ENCODE data around the gene XRCC3. TPM values are rescaled to one million over a fixed set of nuclear protein-coding genes. Genes with fewer than 3 reads are reported as not detected.
A peak's percentile ranks its signal among the peaks of the same experiment; 100 is the strongest.

Gene XRCC3
- total and polyA plus RNA-seq, 2 experiments from 2014 or later: 20.4 to 72.9 TPM

DNA sequence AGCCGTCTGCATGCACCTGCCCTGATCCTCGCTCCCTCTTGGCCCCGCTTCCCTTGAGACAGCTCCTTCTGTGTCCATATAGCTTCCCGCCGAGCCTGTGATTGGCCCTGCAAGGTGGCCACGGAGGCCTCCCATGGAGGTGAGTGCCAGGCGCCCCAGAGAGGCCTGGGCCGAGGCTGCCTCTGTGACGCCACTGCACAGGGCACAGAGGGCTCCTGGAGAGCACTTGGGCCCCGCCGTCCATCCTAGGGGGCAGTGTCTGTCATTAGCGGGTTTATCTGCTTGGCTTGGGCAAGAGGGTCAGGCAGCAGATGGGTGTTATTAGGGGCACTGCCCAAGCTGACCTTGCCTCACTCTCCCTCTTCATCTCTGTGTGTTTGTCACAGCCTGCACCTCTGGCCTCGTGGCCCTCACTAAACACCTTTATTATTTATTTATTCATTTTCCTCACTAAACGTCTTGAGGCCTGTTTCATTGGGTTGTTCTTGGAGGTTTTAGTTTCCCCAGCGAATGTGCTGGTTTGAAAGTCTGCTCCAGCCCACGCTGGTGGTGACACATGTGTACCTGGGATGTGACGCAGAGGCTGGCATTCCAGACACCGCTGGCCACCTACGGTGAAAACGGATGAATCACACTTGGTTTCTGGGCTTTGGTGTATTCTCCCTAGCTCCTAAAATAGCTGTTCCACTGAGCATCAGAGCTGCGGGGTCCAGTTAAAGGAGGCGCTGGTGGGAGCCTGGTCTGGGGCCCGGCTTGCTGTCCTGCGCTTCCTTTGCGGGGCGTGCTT, 6.3 kb upstream of the XRCC3 start:
- DNase-seq (ENCODE audit: low spot score) (no peak), ATAC-seq (peak; percentile 17)
- Histone ChIP-seq H4K20me1 (replicated peaks; ENCODE audit: insufficient read depth) (peaks cover 12% of the 10 kb centered on the region; the same call in 1 of the 2 replicates), H3K79me2 (replicated peaks; ENCODE audit: insufficient read depth) (peaks cover 78% of the 10 kb centered on the region), H3K27ac (ENCODE audit: low read depth) (0 out of 2 replicates have a peak overlapping the region, but pooled peaks have one; percentile 30), H3F3A (replicated peaks; ENCODE audit: low read depth) (no peaks in the 10 kb centered on the region), H3K4me2 (no peak overlapping the region), H3K36me3 (ENCODE audit: insufficient read depth) (no peaks in the 10 kb centered on the region), H3K27me3 (ENCODE audit: insufficient read depth) (no peaks in the 10 kb centered on the region), H2AFZ (no peak overlapping the region), H3K4me1 (ENCODE audit: insufficient read depth) (no peaks in the 10 kb centered on the region; the same call in 1 of the 2 replicates), H3K9me2 (ENCODE audit: insufficient read depth) (no peaks in the 10 kb centered on the region), H3K4me3 (no peak overlapping the region)
- no peak overlapping the region for H3K4me3 Mint-ChIP-seq
- H3K9me3 Mint-ChIP-seq: no peaks in the 10 kb centered on the region
- TF ChIP-seq, protein P1, sequence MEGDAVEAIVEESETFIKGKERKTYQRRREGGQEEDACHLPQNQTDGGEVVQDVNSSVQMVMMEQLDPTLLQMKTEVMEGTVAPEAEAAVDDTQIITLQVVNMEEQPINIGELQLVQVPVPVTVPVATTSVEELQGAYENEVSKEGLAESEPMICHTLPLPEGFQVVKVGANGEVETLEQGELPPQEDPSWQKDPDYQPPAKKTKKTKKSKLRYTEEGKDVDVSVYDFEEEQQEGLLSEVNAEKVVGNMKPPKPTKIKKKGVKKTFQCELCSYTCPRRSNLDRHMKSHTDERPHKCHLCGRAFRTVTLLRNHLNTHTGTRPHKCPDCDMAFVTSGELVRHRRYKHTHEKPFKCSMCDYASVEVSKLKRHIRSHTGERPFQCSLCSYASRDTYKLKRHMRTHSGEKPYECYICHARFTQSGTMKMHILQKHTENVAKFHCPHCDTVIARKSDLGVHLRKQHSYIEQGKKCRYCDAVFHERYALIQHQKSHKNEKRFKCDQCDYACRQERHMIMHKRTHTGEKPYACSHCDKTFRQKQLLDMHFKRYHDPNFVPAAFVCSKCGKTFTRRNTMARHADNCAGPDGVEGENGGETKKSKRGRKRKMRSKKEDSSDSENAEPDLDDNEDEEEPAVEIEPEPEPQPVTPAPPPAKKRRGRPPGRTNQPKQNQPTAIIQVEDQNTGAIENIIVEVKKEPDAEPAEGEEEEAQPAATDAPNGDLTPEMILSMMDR (conservative IDR thresholded peaks at IDR 0.05; ENCODE audit: low read depth in 2 of 2): peak in 1 of 2 experiments; percentile 23; a peak in 2 of 4 replicates
- no peak for TF ChIP-seq ZNF114 (CRISPR knock-in tag; IDR thresholded peaks at IDR 0.05)
- H3K36me3 Mint-ChIP-seq (ENCODE audit: low read depth): peaks cover 4% of the 10 kb centered on the region; the same call in 1 of the 3 replicates
- peaks cover 3% of the 10 kb centered on the region for H3K27me3 Mint-ChIP-seq (ENCODE audit: insufficient read depth, low read depth, poor library complexity)
- H3K4me1 Mint-ChIP-seq: peaks cover 12% of the 10 kb centered on the region
- no peak overlapping the region for H3K27ac Mint-ChIP-seq

DNA sequence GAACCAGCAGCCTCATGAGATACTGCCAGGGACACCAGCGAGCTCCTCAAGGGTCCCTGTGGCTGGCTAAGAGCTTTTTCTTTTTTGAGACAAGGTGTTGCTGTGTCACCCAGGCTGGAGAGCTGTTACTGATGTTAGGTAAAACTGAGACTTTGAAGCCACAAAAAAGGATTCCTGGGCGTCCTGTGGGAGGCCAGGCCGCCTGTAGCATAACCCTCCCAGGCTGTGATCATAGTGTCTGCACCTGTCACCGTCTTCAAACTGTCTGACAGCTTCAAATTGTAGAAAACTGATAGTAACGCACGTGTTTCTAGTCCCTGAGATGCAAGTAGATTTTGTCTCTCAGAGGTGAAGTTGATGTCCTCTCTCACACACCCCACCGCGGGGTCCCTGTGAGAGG, 4.5 kb upstream of the XRCC3 start:
- Mint-ChIP-seq H3K27ac (no peak overlapping the region), H3K4me3 (no peak overlapping the region), H3K9me3 (no peaks in the 10 kb centered on the region), H3K27me3 (ENCODE audit: insufficient read depth, low read depth, poor library complexity) (peaks cover 6% of the 10 kb centered on the region), H3K4me1 (peaks cover 12% of the 10 kb centered on the region), H3K36me3 (ENCODE audit: low read depth) (peaks cover 4% of the 10 kb centered on the region; the same call in 1 of the 3 replicates)
- H3K4me1 ChIP-seq (ENCODE audit: insufficient read depth): no peaks in the 10 kb centered on the region; the same call in 1 of the 2 replicates
- peaks cover 79% of the 10 kb centered on the region for H3K79me2 ChIP-seq (replicated peaks; ENCODE audit: insufficient read depth)
- H4K20me1 ChIP-seq (replicated peaks; ENCODE audit: insufficient read depth): peaks cover 12% of the 10 kb centered on the region; the same call in 1 of the 2 replicates
- H3K4me3 ChIP-seq: no peak overlapping the region
- no peaks in the 10 kb centered on the region for H3K9me2 ChIP-seq (ENCODE audit: insufficient read depth)
- DNase-seq (ENCODE audit: low spot score) (no peak), ATAC-seq (no peak)
- H3K27me3 ChIP-seq (ENCODE audit: insufficient read depth): no peaks in the 10 kb centered on the region
- no peak overlapping the region for H2AFZ ChIP-seq
- H3K36me3 ChIP-seq (ENCODE audit: insufficient read depth): no peaks in the 10 kb centered on the region
- H3F3A ChIP-seq (replicated peaks; ENCODE audit: low read depth): no peaks in the 10 kb centered on the region
- no peak overlapping the region for H3K4me2 ChIP-seq
- H3K27ac ChIP-seq (ENCODE audit: low read depth): no peak overlapping the region
- no peak for TF ChIP-seq CREB1 (CRISPR knock-in tag; IDR thresholded peaks at IDR 0.05; ENCODE audit: low read depth)
- no peak for TF ChIP-seq ZNF114 (CRISPR knock-in tag; IDR thresholded peaks at IDR 0.05)
- no peak for TF ChIP-seq POLR2AphosphoS5 (IDR thresholded peaks at IDR 0.05; ENCODE audit: low read depth)
- TF ChIP-seq NANOG (IDR thresholded peaks at IDR 0.05; ENCODE audit: borderline replicate concordance): no peak
- TF ChIP-seq, protein P2, sequence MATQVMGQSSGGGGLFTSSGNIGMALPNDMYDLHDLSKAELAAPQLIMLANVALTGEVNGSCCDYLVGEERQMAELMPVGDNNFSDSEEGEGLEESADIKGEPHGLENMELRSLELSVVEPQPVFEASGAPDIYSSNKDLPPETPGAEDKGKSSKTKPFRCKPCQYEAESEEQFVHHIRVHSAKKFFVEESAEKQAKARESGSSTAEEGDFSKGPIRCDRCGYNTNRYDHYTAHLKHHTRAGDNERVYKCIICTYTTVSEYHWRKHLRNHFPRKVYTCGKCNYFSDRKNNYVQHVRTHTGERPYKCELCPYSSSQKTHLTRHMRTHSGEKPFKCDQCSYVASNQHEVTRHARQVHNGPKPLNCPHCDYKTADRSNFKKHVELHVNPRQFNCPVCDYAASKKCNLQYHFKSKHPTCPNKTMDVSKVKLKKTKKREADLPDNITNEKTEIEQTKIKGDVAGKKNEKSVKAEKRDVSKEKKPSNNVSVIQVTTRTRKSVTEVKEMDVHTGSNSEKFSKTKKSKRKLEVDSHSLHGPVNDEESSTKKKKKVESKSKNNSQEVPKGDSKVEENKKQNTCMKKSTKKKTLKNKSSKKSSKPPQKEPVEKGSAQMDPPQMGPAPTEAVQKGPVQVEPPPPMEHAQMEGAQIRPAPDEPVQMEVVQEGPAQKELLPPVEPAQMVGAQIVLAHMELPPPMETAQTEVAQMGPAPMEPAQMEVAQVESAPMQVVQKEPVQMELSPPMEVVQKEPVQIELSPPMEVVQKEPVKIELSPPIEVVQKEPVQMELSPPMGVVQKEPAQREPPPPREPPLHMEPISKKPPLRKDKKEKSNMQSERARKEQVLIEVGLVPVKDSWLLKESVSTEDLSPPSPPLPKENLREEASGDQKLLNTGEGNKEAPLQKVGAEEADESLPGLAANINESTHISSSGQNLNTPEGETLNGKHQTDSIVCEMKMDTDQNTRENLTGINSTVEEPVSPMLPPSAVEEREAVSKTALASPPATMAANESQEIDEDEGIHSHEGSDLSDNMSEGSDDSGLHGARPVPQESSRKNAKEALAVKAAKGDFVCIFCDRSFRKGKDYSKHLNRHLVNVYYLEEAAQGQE (IDR thresholded peaks at IDR 0.05; ENCODE audit: unreplicated experiment): no peak
- TF ChIP-seq, protein P3, sequence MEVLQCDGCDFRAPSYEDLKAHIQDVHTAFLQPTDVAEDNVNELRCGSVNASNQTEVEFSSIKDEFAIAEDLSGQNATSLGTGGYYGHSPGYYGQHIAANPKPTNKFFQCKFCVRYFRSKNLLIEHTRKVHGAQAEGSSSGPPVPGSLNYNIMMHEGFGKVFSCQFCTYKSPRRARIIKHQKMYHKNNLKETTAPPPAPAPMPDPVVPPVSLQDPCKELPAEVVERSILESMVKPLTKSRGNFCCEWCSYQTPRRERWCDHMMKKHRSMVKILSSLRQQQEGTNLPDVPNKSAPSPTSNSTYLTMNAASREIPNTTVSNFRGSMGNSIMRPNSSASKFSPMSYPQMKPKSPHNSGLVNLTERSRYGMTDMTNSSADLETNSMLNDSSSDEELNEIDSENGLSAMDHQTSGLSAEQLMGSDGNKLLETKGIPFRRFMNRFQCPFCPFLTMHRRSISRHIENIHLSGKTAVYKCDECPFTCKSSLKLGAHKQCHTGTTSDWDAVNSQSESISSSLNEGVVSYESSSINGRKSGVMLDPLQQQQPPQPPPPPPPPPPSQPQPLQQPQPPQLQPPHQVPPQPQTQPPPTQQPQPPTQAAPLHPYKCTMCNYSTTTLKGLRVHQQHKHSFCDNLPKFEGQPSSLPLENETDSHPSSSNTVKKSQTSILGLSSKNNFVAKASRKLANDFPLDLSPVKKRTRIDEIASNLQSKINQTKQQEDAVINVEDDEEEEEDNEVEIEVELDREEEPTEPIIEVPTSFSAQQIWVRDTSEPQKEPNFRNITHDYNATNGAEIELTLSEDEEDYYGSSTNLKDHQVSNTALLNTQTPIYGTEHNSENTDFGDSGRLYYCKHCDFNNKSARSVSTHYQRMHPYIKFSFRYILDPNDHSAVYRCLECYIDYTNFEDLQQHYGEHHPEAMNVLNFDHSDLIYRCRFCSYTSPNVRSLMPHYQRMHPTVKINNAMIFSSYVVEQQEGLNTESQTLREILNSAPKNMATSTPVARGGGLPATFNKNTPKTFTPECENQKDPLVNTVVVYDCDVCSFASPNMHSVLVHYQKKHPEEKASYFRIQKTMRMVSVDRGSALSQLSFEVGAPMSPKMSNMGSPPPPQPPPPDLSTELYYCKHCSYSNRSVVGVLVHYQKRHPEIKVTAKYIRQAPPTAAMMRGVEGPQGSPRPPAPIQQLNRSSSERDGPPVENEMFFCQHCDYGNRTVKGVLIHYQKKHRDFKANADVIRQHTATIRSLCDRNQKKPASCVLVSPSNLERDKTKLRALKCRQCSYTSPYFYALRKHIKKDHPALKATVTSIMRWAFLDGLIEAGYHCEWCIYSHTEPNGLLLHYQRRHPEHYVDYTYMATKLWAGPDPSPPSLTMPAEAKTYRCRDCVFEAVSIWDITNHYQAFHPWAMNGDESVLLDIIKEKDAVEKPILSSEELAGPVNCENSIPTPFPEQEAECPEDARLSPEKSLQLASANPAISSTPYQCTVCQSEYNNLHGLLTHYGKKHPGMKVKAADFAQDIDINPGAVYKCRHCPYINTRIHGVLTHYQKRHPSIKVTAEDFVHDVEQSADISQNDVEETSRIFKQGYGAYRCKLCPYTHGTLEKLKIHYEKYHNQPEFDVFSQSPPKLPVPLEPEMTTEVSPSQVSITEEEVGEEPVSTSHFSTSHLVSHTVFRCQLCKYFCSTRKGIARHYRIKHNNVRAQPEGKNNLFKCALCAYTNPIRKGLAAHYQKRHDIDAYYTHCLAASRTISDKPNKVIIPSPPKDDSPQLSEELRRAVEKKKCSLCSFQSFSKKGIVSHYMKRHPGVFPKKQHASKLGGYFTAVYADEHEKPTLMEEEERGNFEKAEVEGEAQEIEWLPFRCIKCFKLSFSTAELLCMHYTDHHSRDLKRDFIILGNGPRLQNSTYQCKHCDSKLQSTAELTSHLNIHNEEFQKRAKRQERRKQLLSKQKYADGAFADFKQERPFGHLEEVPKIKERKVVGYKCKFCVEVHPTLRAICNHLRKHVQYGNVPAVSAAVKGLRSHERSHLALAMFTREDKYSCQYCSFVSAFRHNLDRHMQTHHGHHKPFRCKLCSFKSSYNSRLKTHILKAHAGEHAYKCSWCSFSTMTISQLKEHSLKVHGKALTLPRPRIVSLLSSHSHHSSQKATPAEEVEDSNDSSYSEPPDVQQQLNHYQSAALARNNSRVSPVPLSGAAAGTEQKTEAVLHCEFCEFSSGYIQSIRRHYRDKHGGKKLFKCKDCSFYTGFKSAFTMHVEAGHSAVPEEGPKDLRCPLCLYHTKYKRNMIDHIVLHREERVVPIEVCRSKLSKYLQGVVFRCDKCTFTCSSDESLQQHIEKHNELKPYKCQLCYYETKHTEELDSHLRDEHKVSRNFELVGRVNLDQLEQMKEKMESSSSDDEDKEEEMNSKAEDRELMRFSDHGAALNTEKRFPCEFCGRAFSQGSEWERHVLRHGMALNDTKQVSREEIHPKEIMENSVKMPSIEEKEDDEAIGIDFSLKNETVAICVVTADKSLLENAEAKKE (CRISPR knock-in tag; IDR thresholded peaks at IDR 0.05): no peak
- no peak for TF ChIP-seq EZH2 (IDR thresholded peaks at IDR 0.05; ENCODE audit: low read depth, unreplicated experiment)

Measured in GM23338 (cell line).